Activated CD8-positive, alpha-beta T cell treated with anti-CD3 and anti-CD28 coated beads for 36 hours (primary cell): Measurements from ENCODE around the gene RBX1. TPM values are rescaled to one million over a fixed set of nuclear protein-coding genes. Genes with fewer than 3 reads are reported as not detected.

ENCODE experiments used
- ATAC-seq: fragments of 200-7000 bp; cut with Tn5 transposase; one replicate; pipeline ENCODE4 v1.10.0; 2021; ENCODE audit warnings: mild to moderate bottlenecking, moderate library complexity
- CTCF ChIA-PET: fragments of 350-600 bp; sonication (Branson Sonifier 250); formaldehyde crosslinking; loops from one replicate; lab custom pipeline; 2021; ENCODE audit warnings: antibody characterized with exemption; lab: Charles Lee
- POLR2A ChIA-PET: fragments of 350-600 bp; sonication (Branson Sonifier 250); formaldehyde crosslinking; loops from one replicate; lab custom pipeline; 2021; ENCODE audit warnings: antibody characterized with exemption; lab: Charles Lee
- DNase-seq: peaks from one replicate; pipeline ENCODE4 v3.0.0-alpha.2; 2020
- H3K27ac Mint-ChIP-seq: one replicate; pipeline ENCODE4 v1.8.0; 2021; ENCODE audit warnings: mild to moderate bottlenecking, mixed read lengths
- H3K27me3 Mint-ChIP-seq: one replicate; pipeline ENCODE4 v1.8.0; 2021; ENCODE audit warnings: mixed read lengths
- H3K36me3 Mint-ChIP-seq: one replicate; pipeline ENCODE4 v1.8.0; 2021; ENCODE audit warnings: low read depth, mixed read lengths
- H3K4me1 Mint-ChIP-seq: one replicate; pipeline ENCODE4 v1.8.0; 2021; ENCODE audit warnings: low read depth, mixed read lengths
- H3K4me3 Mint-ChIP-seq: one replicate; pipeline ENCODE4 v1.8.0; 2021; ENCODE audit warnings: mild to moderate bottlenecking, moderate library complexity, mixed read lengths
- H3K9me3 Mint-ChIP-seq: one replicate; pipeline ENCODE4 v1.8.0; 2021; ENCODE audit warnings: mixed read lengths
- CTCF ChIP-seq: fragments of 200-600 bp; IDR thresholded peaks from one replicate; pipeline ENCODE4 v1.8.0; 2022; ENCODE audit warnings: antibody characterized with exemption, mild to moderate bottlenecking
- intact Hi-C: fragments of 100-400 bp; cut with micrococcal nuclease; formaldehyde crosslinking; loops from one replicate; pipeline ENCODE4 v1.10.0; 2022
- total RNA-seq, 2 experiments: library from RNA; stranded (reverse); gene quantifications; one replicate each; pipeline ENCODE4 v1.2.3, GENCODE V29; 2021

The RBX1 gene
- total RNA-seq, 2 experiments from 2014 or later = 90.4 to 92.8 TPM

GRCh38 chr22:41022470-41023298, 71.5 kb downstream of the RBX1 start:
- no peaks in the 10 kb centered on the region for H3K27me3 Mint-ChIP-seq
- no peaks in the 10 kb centered on the region for H3K9me3 Mint-ChIP-seq
- peak overlapping the region; percentile 84 for H3K4me3 Mint-ChIP-seq
- no peaks in the 10 kb centered on the region for H3K36me3 Mint-ChIP-seq
- peaks cover 9% of the 10 kb centered on the region for H3K4me1 Mint-ChIP-seq
- ChIA-PET CTCF (interaction anchor here (1.1 to 1.8 kb wide), 3 partner anchors 100 to 215 kb away, joined by 3 to 7 read pairs (median 5); no protein-coding TSS in a partner anchor), POLR2A (interaction anchor here (0.9 to 2.8 kb wide), 6 partner anchors 10 to 100 kb away, joined by 3 to 14 read pairs (median 4); partner anchors contain the start of gene RBX1)
- peak overlapping the region; percentile 77 for H3K27ac Mint-ChIP-seq
- intact Hi-C loops = loop anchor here (2.0 kb wide), 1 partner anchor 70 kb away; the partner anchor contains the start of gene EP300
- DNase-seq = peak; percentile 80
- TF ChIP-seq CTCF = no peak
- ATAC-seq = peak; percentile 68

Other genes with a start within 250 kb of the RBX1 start
- 10 to 100 TPM; 28.0 to 34.8 TPM for gene SLC25A17, start 132.0 kb upstream of the RBX1 start, total RNA-seq
- 100 to 1,000 TPM; 237 to 249 TPM for gene ST13, start 94.7 kb upstream of the RBX1 start, total RNA-seq
- gene XPNPEP3, start 94.2 kb upstream of the RBX1 start, total RNA-seq = 10 to 100 TPM; 24.4 to 25.5 TPM
- gene DNAJB7, start 89.3 kb upstream of the RBX1 start, total RNA-seq = not detected
- gene EP300, start 141.2 kb downstream of the RBX1 start, total RNA-seq = 10 to 100 TPM; 39.6 to 39.7 TPM